Measurements from ENCODE around the gene WIPI1. TPM values are rescaled to one million over a fixed set of nuclear protein-coding genes. Genes with fewer than 3 reads are reported as not detected.

The WIPI1 gene
- polyA plus RNA-seq, 4 donors: 11.6 to 26.2 (median 19.9) TPM

GRCh38 chr17:68439656-68440290 is 17.5 kb downstream of the WIPI1 start:
- 71 to 79% (median 76%) methylated on average over 8 of the region's 8 CpGs for WGBS, 3 donors
- Histone ChIP-seq H3K4me1 (ENCODE audit: control insufficient read depth in 3 of 3, insufficient read depth in 2 of 3, low read depth in 1 of 3, low read length in 2 of 3) (peaks cover 0 to 17% (median 6%) of the 10 kb centered on the region in 3 donors), H3K4me3 (ENCODE audit: low read depth in 1 of 3, low read length in 3 of 3) (no peak overlapping the region), H3K9me3 (ENCODE audit: control insufficient read depth in 2 of 2, insufficient read depth in 1 of 2, low read depth in 1 of 2, low read length in 1 of 2) (no peaks in the 10 kb centered on the region), H3K27ac (ENCODE audit: low read depth in 1 of 3, low read length in 2 of 3) (no peak overlapping the region), H3K36me3 (ENCODE audit: control insufficient read depth in 3 of 3, insufficient read depth in 2 of 3, low read depth in 1 of 3, low read length in 3 of 3) (peaks cover 2 to 9% (median 3%) of the 10 kb centered on the region in 3 donors), H3K27me3 (ENCODE audit: control insufficient read depth in 3 of 3, insufficient read depth in 3 of 3, low read length in 3 of 3) (no peaks in the 10 kb centered on the region)
- DNase-seq (no peak), FAIRE-seq (no peak)

GRCh38 chr17:68437979-68438822 is 19.1 kb downstream of the WIPI1 start:
- Histone ChIP-seq H3K9me3 (ENCODE audit: control insufficient read depth in 2 of 2, insufficient read depth in 1 of 2, low read depth in 1 of 2, low read length in 1 of 2) (no peaks in the 10 kb centered on the region), H3K4me3 (ENCODE audit: low read depth in 1 of 3, low read length in 3 of 3) (no peak overlapping the region), H3K27me3 (ENCODE audit: control insufficient read depth in 3 of 3, insufficient read depth in 3 of 3, low read length in 3 of 3) (no peaks in the 10 kb centered on the region), H3K27ac (ENCODE audit: low read depth in 1 of 3, low read length in 2 of 3) (peak overlapping the region; percentile 33 to 89 (median 67)), H3K36me3 (ENCODE audit: control insufficient read depth in 3 of 3, insufficient read depth in 2 of 3, low read depth in 1 of 3, low read length in 3 of 3) (peaks cover under 1 to 20% (median 10%) of the 10 kb centered on the region in 3 donors), H3K4me1 (ENCODE audit: control insufficient read depth in 3 of 3, insufficient read depth in 2 of 3, low read depth in 1 of 3, low read length in 2 of 3) (peaks cover 0 to 17% (median 6%) of the 10 kb centered on the region in 3 donors)
- FAIRE-seq (no peak), DNase-seq (peak; percentile 78 to 79)
- WGBS, 3 donors: 57 to 62% (median 57%) methylated on average over 14 of the region's 14 CpGs

GRCh38 chr17:68435876-68436842 is 21.1 kb downstream of the WIPI1 start:
- peak overlapping the region in 1 of 3 donors; percentile 1 for H3K27ac ChIP-seq (ENCODE audit: low read depth in 1 of 3, low read length in 2 of 3)
- no peaks in the 10 kb centered on the region for H3K9me3 ChIP-seq (ENCODE audit: control insufficient read depth in 2 of 2, insufficient read depth in 1 of 2, low read depth in 1 of 2, low read length in 1 of 2)
- WGBS, 3 donors: 56 to 61% (median 56%) methylated on average over 20 of the region's 20 CpGs
- H3K4me3 ChIP-seq (ENCODE audit: low read depth in 1 of 3, low read length in 3 of 3): no peak overlapping the region
- DNase-seq (peak; percentile 73 to 83), FAIRE-seq (no peak)
- peaks cover 0 to 13% (median 3%) of the 10 kb centered on the region in 3 donors for H3K4me1 ChIP-seq (ENCODE audit: control insufficient read depth in 3 of 3, insufficient read depth in 2 of 3, low read depth in 1 of 3, low read length in 2 of 3)
- no peaks in the 10 kb centered on the region for H3K27me3 ChIP-seq (ENCODE audit: control insufficient read depth in 3 of 3, insufficient read depth in 3 of 3, low read length in 3 of 3)
- H3K36me3 ChIP-seq (ENCODE audit: control insufficient read depth in 3 of 3, insufficient read depth in 2 of 3, low read depth in 1 of 3, low read length in 3 of 3): peaks cover 0 to 34% (median 13%) of the 10 kb centered on the region in 3 donors

- H3K4me3 ChIP-seq (ENCODE audit: low read depth in 1 of 3, low read length in 3 of 3): no peak overlapping the region
- FAIRE-seq (no peak), DNase-seq (no peak)
- H3K4me1 ChIP-seq (ENCODE audit: control insufficient read depth in 3 of 3, insufficient read depth in 2 of 3, low read depth in 1 of 3, low read length in 2 of 3): peaks cover 0 to 10% (median 3%) of the 10 kb centered on the region in 3 donors
- H3K27ac ChIP-seq (ENCODE audit: low read depth in 1 of 3, low read length in 2 of 3): no peak overlapping the region
- H3K36me3 ChIP-seq (ENCODE audit: control insufficient read depth in 3 of 3, insufficient read depth in 2 of 3, low read depth in 1 of 3, low read length in 3 of 3): peaks cover 0 to 42% (median 16%) of the 10 kb centered on the region in 3 donors
- WGBS, 3 donors: 91 to 95% (median 95%) methylated on average over 6 of the region's 6 CpGs
- H3K27me3 ChIP-seq (ENCODE audit: control insufficient read depth in 3 of 3, insufficient read depth in 3 of 3, low read length in 3 of 3): no peaks in the 10 kb centered on the region
- no peaks in the 10 kb centered on the region for H3K9me3 ChIP-seq (ENCODE audit: control insufficient read depth in 2 of 2, insufficient read depth in 1 of 2, low read depth in 1 of 2, low read length in 1 of 2)
These were observed 21.9 kb downstream of the WIPI1 start for GRCh38 chr17:68435361-68435760.

- H3K36me3 ChIP-seq (ENCODE audit: control insufficient read depth in 3 of 3, insufficient read depth in 2 of 3, low read depth in 1 of 3, low read length in 3 of 3): peaks cover 0 to 47% (median 19%) of the 10 kb centered on the region in 3 donors
These were observed 23.3 kb downstream of the WIPI1 start for GRCh38 chr17:68433911-68434508.

GRCh38 chr17:68433211-68433610 is 24.1 kb downstream of the WIPI1 start:
- H3K9me3 ChIP-seq (ENCODE audit: control insufficient read depth in 2 of 2, insufficient read depth in 1 of 2, low read depth in 1 of 2, low read length in 1 of 2): no peaks in the 10 kb centered on the region
- no peak for DNase-seq
- WGBS, 3 donors: 93 to 94% (median 94%) methylated on average over 9 of the region's 9 CpGs
- peaks cover 0 to 9% (median under 1%) of the 10 kb centered on the region in 3 donors for H3K4me1 ChIP-seq (ENCODE audit: control insufficient read depth in 3 of 3, insufficient read depth in 2 of 3, low read depth in 1 of 3, low read length in 2 of 3)
- no peak overlapping the region for H3K4me3 ChIP-seq (ENCODE audit: low read depth in 1 of 3, low read length in 3 of 3)
- H3K27ac ChIP-seq (ENCODE audit: low read depth in 1 of 3, low read length in 2 of 3): no peak overlapping the region
- H3K36me3 ChIP-seq (ENCODE audit: control insufficient read depth in 3 of 3, insufficient read depth in 2 of 3, low read depth in 1 of 3, low read length in 3 of 3): peaks cover 0 to 55% (median 19%) of the 10 kb centered on the region in 3 donors
- FAIRE-seq: no peak
- no peaks in the 10 kb centered on the region for H3K27me3 ChIP-seq (ENCODE audit: control insufficient read depth in 3 of 3, insufficient read depth in 3 of 3, low read length in 3 of 3)

More at GRCh38 chr17:68433911-68434508, 23.3 kb downstream of the WIPI1 start:
- Histone ChIP-seq H3K27ac (ENCODE audit: low read depth in 1 of 3, low read length in 2 of 3) (no peak overlapping the region), H3K9me3 (ENCODE audit: control insufficient read depth in 2 of 2, insufficient read depth in 1 of 2, low read depth in 1 of 2, low read length in 1 of 2) (no peaks in the 10 kb centered on the region), H3K4me3 (ENCODE audit: low read depth in 1 of 3, low read length in 3 of 3) (no peak overlapping the region), H3K27me3 (ENCODE audit: control insufficient read depth in 3 of 3, insufficient read depth in 3 of 3, low read length in 3 of 3) (no peaks in the 10 kb centered on the region), H3K4me1 (ENCODE audit: control insufficient read depth in 3 of 3, insufficient read depth in 2 of 3, low read depth in 1 of 3, low read length in 2 of 3) (peaks cover 0 to 10% (median 3%) of the 10 kb centered on the region in 3 donors)
- no peak for DNase-seq
- 87 to 91% (median 90%) methylated on average over 12 of the region's 12 CpGs for WGBS, 3 donors
- no peak for FAIRE-seq

- H3K4me3 ChIP-seq (ENCODE audit: low read depth in 1 of 3, low read length in 3 of 3): no peak overlapping the region
- no peaks in the 10 kb centered on the region for H3K9me3 ChIP-seq (ENCODE audit: control insufficient read depth in 2 of 2, insufficient read depth in 1 of 2, low read depth in 1 of 2, low read length in 1 of 2)
- no peak overlapping the region for H3K27ac ChIP-seq (ENCODE audit: low read depth in 1 of 3, low read length in 2 of 3)
- H3K36me3 ChIP-seq (ENCODE audit: control insufficient read depth in 3 of 3, insufficient read depth in 2 of 3, low read depth in 1 of 3, low read length in 3 of 3): peaks cover 0 to 55% (median 21%) of the 10 kb centered on the region in 3 donors
- no peaks in the 10 kb centered on the region for H3K27me3 ChIP-seq (ENCODE audit: control insufficient read depth in 3 of 3, insufficient read depth in 3 of 3, low read length in 3 of 3)
- no peak for FAIRE-seq
- DNase-seq: no peak
- peaks cover 0 to 3% (median 0%) of the 10 kb centered on the region in 3 donors for H3K4me1 ChIP-seq (ENCODE audit: control insufficient read depth in 3 of 3, insufficient read depth in 2 of 3, low read depth in 1 of 3, low read length in 2 of 3)
- WGBS, 3 donors: 91 to 92% (median 92%) methylated on average over 14 of the region's 14 CpGs
These were observed 25.0 kb downstream of the WIPI1 start for GRCh38 chr17:68432086-68432864.
